Kidney (tissue), 14 donors: Measurements from ENCODE around the gene KDELR3. TPM values are rescaled to one million over a fixed set of nuclear protein-coding genes. Genes with fewer than 3 reads are reported as not detected.

Source experiments
- DNase-seq, 5 donors: peaks; one replicate each; pipeline ENCODE4 v3.0.0-alpha.2; 2013 to 2020
- FAIRE-seq: peaks from 2 replicates; lab custom pipeline; 2012; peaks lifted over from hg19 to GRCh38; lab: Jason Lieb, UNC
- H3K27ac ChIP-seq, 2 donors: one replicate each; pipeline ENCODE4 v1.7.0; 2013; ENCODE audit warnings: low read depth in 2 of 2, low read length in 2 of 2, inconsistent platforms in 1 of 2
- H3K27me3 ChIP-seq: one replicate; pipeline ENCODE4 v1.7.1; 2013; ENCODE audit warnings: low read length, inconsistent platforms; ENCODE audit not compliant: control insufficient read depth, insufficient read depth
- H3K36me3 ChIP-seq, 3 donors: one replicate each; pipeline versions ENCODE4 v1.7.0 to v1.7.1; 2013; ENCODE audit warnings: low read length in 3 of 3, control low read depth in 1 of 3, inconsistent platforms in 1 of 3; ENCODE audit not compliant: insufficient read depth in 3 of 3, control insufficient read depth in 2 of 3
- H3K4me1 ChIP-seq, 3 donors: one replicate each; pipeline versions ENCODE4 v1.7.0 to v1.7.1; 2013; ENCODE audit warnings: low read length in 3 of 3, inconsistent platforms in 1 of 3, low read depth in 1 of 3; ENCODE audit not compliant: control insufficient read depth in 2 of 3, insufficient read depth in 2 of 3
- H3K4me3 ChIP-seq, 3 donors: one replicate each; pipeline versions ENCODE4 v1.7.0 to v1.8.1; 2013; ENCODE audit warnings: low read length in 3 of 3, control low read depth in 1 of 3, inconsistent platforms in 1 of 3
- H3K9ac ChIP-seq, 3 donors: one replicate each; pipeline versions ENCODE4 v1.7.0 to v1.7.1; 2013; ENCODE audit warnings: low read length in 3 of 3, control low read depth in 1 of 3, inconsistent platforms in 1 of 3
- H3K9me3 ChIP-seq, 3 donors: one replicate each; pipeline versions ENCODE4 v1.7.0 to v1.7.1; 2013; ENCODE audit warnings: low read length in 3 of 3, control low read depth in 1 of 3, inconsistent platforms in 1 of 3; ENCODE audit not compliant: control insufficient read depth in 2 of 3, insufficient read depth in 1 of 3
- intact Hi-C: fragments of 100-400 bp; cut with DNase I; formaldehyde crosslinking; loops from one replicate; pipeline ENCODE4 v1.11.1; 2022
- polyA plus RNA-seq: library from polyadenylated mRNA; stranded (reverse); fragments of 350-450 nt; fragmentation: Illumina TruSeq; extraction: RNeasy Lipid Tissue Mini Kit (QIAGEN cat#74804); gene quantifications from one replicate; pipeline ENCODE4 v1.2.3, GENCODE V29; 2014; ENCODE audit warnings: low read depth, low replicate concordance; ENCODE audit not compliant: insufficient read depth
- total RNA-seq: library from RNA; stranded (reverse); fragmentation: NEBNext Ultra II Directional; extraction: Animal tissue kit (Norgen Biotek cat#: 25700); gene quantifications from one replicate; pipeline ENCODE4 v1.2.1, GENCODE V29; 2021
- TF ChIP-seq, protein P1 (sequence below): IDR thresholded peaks from 3 replicates; pipeline ENCODE4 v1.5.1; 2012; ENCODE audit warnings: mild to moderate bottlenecking, moderate library complexity, borderline replicate concordance; ENCODE audit not compliant: insufficient read depth; ENCODE audit errors: extremely low read depth
- donor health status: control.
- donor health status: control.
- donor health status: control.
- donor health status: control.
- donor health status: control.
- donor health status: DM: yes; HTN: yes; CAD: no.
- donor health status: Normal renal cell carcinoma (clear cell type).

Gene KDELR3
- total and polyA plus RNA-seq, 2 donors from 2014 or later = 11.4 to 16.7 TPM

DNA sequence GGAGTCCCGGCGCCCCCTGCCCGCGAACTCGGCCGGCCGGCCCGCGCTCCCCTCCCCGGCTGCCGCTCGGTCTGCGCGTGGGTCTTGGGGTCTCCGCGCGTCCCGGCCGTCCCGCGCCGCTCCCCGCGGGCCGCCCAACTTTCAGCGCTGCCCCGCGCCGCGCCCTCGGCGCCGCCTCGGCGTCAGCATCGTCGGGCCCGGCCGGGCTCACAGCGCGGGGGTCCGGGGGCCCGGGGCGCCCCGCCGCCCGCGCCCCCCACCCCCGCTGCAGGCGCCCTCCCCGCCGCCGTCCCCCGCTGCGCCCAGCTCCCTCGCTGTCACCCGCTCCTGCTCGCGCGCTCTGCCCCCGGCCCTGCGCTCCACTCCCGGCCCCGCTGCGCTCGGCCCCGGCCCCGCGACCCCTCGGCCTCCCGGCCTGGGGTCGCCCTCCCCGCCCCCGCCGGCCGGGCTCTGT, 12.8 kb upstream of the KDELR3 start, which contains the start of gene KCNJ4:
KCNJ4 (minus strand) TSS at position 124 of the 454 bp plus-strand sequence. CDS start 27,067 bp downstream, outside the sequence.
- Histone ChIP-seq H3K9ac (no peak within 1 kb of the TSS), H3K36me3 (no peaks in the 10 kb centered on the region), H3K27me3 (peaks cover 12% of the 10 kb centered on the region), H3K27ac (no peak within 1 kb of the TSS), H3K4me1 (peaks cover 0 to 2% (median 0%) of the 10 kb centered on the region in 3 donors), H3K9me3 (no peaks in the 10 kb centered on the region), H3K4me3 (no peak within 1 kb of the TSS)
- intact Hi-C loops = no loop called here
- DNase-seq (no peak), FAIRE-seq (no peak)
- TF ChIP-seq, protein P1, sequence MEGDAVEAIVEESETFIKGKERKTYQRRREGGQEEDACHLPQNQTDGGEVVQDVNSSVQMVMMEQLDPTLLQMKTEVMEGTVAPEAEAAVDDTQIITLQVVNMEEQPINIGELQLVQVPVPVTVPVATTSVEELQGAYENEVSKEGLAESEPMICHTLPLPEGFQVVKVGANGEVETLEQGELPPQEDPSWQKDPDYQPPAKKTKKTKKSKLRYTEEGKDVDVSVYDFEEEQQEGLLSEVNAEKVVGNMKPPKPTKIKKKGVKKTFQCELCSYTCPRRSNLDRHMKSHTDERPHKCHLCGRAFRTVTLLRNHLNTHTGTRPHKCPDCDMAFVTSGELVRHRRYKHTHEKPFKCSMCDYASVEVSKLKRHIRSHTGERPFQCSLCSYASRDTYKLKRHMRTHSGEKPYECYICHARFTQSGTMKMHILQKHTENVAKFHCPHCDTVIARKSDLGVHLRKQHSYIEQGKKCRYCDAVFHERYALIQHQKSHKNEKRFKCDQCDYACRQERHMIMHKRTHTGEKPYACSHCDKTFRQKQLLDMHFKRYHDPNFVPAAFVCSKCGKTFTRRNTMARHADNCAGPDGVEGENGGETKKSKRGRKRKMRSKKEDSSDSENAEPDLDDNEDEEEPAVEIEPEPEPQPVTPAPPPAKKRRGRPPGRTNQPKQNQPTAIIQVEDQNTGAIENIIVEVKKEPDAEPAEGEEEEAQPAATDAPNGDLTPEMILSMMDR = no peak

DNA sequence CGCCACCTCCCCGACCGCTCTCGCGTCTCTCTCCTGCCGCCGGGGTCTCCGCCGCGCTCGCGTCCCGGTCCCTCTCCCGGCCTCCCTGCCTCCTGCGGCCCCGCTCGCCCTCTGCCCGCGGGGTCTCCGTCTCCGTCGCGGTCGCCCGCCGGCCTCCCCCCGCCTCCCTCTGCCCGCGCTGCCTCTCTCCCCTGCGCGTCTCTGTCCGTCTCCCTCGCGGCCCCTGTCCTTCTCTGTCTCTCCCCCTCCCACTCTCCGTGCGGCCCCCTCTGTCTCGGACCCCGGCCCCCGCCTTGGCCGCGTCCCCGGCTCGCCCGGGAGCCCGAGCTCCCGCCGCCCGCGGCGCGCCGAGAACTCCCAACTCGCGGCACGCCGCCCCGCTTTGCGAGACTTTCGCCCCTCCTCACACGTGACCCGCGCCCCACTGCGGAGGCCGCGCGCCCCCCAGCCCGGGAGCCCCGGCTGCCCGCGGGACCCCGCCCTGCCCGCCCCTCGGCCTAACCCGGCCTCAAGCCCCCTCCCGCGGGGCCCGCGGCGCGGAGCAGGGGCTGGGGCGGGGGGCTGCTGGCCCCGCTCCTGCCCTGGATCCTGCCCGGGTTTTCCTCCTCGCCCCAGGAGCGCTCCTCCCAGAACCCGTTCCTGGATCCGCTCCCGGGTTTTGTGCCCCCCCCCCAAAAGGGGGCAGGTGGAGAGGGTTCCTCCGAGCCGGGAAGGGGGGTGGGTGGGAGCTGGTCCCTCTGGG, 12.2 kb upstream of the KDELR3 start:
- H3K27ac ChIP-seq = no peak overlapping the region
- TF ChIP-seq, protein P1 = no peak
- H3K27me3 ChIP-seq = peaks cover 12% of the 10 kb centered on the region
- H3K4me1 ChIP-seq = peaks cover 0 to 2% (median 0%) of the 10 kb centered on the region in 3 donors
- FAIRE-seq (no peak), DNase-seq (peak; percentile 56 to 85 (median 69))
- H3K4me3 ChIP-seq = no peak overlapping the region
- H3K9me3 ChIP-seq = no peaks in the 10 kb centered on the region
- no peak overlapping the region for H3K9ac ChIP-seq
- H3K36me3 ChIP-seq = no peaks in the 10 kb centered on the region
- intact Hi-C loops = no loop called here

DNA sequence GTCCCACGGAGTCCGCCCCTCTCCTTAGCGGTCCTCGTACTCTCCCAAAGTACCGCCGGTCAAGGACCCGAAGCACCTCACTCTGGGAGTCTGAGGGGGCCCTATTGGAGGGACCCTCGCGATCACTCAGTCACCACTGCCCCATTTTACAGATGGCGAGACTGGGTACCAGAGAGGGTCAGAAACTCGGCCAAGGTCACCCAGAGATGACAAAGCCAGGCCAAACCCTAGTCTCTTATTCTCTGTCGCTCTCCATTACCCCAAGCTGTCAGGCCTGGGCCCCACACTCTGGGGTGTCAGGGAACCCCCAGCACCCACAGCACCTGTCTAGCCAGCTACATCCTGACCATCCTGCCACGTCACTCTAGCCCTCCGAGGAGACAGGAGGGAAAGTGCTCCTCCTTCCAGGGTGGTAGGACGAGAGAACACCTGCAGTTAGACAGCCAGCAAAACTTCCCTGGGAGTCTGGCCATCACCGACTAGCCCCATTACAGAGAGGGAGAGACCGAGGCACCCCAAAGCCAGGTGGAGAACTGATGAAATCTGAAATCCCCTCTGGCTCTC, 11.5 kb upstream of the KDELR3 start:
- DNase-seq (peak in 1 of 5 donors; percentile 64), FAIRE-seq (no peak)
- Histone ChIP-seq H3K4me3 (no peak overlapping the region), H3K27me3 (peaks cover 12% of the 10 kb centered on the region), H3K36me3 (no peaks in the 10 kb centered on the region), H3K27ac (no peak overlapping the region), H3K4me1 (peaks cover 0 to 2% (median 0%) of the 10 kb centered on the region in 3 donors), H3K9me3 (no peaks in the 10 kb centered on the region), H3K9ac (no peak overlapping the region)
- intact Hi-C loops = no loop called here
- TF ChIP-seq, protein P1 = no peak
